Measurements from ENCODE around the gene HMGB1.

DNA sequence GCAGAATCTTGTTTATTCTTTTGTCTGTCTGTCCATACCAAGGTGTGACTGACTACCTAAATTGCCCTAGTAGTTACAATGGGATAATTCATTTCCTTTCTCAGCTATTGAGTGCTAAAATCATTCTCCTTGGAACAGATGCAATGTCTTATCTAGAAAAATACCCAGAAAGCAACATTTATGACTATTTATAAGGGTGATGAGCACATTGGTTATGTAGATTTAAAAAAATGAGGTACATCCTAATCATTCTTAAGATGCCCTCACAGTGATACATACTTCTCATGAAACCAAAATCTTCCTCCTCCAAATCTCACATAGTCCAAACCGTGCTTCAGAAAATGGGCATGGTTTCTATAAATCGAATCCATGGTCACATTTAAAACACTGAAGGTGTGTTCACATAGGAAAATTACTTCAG is 55.0 kb downstream of the HMGB1 start:
- TF ChIP-seq REST (IDR thresholded peaks at IDR 0.05) (no peak), CTCF (IDR thresholded peaks at IDR 0.05; ENCODE audit: low read depth, low read length, missing input control) (no peak), GABPA (IDR thresholded peaks at IDR 0.05 in 1 of 2, conservative IDR thresholded peaks at IDR 0.05 in 1 of 2) (no peak), JUND (IDR thresholded peaks at IDR 0.05) (no peak), TAF1 (conservative IDR thresholded peaks at IDR 0.05) (no peak), NR2F2 (IDR thresholded peaks at IDR 0.05) (no peak), YY1 (IDR thresholded peaks at IDR 0.05) (no peak)
- TF ChIP-seq, protein P1, sequence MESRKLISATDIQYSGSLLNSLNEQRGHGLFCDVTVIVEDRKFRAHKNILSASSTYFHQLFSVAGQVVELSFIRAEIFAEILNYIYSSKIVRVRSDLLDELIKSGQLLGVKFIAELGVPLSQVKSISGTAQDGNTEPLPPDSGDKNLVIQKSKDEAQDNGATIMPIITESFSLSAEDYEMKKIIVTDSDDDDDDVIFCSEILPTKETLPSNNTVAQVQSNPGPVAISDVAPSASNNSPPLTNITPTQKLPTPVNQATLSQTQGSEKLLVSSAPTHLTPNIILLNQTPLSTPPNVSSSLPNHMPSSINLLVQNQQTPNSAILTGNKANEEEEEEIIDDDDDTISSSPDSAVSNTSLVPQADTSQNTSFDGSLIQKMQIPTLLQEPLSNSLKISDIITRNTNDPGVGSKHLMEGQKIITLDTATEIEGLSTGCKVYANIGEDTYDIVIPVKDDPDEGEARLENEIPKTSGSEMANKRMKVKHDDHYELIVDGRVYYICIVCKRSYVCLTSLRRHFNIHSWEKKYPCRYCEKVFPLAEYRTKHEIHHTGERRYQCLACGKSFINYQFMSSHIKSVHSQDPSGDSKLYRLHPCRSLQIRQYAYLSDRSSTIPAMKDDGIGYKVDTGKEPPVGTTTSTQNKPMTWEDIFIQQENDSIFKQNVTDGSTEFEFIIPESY (IDR thresholded peaks at IDR 0.05) = no peak
- TF ChIP-seq, protein P2, sequence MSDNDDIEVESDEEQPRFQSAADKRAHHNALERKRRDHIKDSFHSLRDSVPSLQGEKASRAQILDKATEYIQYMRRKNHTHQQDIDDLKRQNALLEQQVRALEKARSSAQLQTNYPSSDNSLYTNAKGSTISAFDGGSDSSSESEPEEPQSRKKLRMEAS (IDR thresholded peaks at IDR 0.05) = no peak

All from liver (tissue), 3 donors.